ENCODE measurements around the gene PPP6R2. TPM values are rescaled to one million over a fixed set of nuclear protein-coding genes. Genes with fewer than 3 reads are reported as not detected.
A peak's percentile ranks its signal among the peaks of the same experiment; 100 is the strongest.

The PPP6R2 gene
- total RNA-seq, 1 donor from 2014 or later: 32.6 TPM

DNA sequence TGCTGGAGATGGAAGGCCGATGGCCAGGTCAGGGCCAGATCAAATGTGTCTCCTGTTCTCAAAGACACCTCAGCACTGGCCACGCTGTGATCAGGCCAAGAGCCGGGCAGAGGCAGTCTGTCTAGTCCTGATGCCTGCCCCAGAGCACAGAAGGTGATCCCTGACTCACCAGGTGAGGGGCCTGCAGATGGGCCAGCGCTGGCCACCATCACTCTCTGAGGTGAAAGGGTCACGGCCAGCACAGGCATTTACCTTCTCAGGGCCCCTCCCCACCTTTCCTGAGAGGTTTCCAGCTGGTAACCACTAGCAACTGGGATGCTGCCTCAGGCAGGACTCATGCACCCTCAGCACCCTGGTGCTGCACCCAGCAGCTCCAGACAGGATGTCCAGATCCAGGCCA lies 128.8 kb downstream of the PPP6R2 start:
- Histone ChIP-seq H4K20me1 (ENCODE audit: low read depth) (peaks cover 75% of the 10 kb centered on the region), H3K4me3 (no peak overlapping the region), H3K9ac (no peak overlapping the region), H3K79me2 (ENCODE audit: low read depth) (peaks cover 65% of the 10 kb centered on the region), H3K4me2 (no peak overlapping the region), H3F3A (ENCODE audit: low read depth) (no peaks in the 10 kb centered on the region), H3K27me3 (no peaks in the 10 kb centered on the region), H3K9me3 (ENCODE audit: low read depth) (no peaks in the 10 kb centered on the region), H3K4me1 (peaks cover 15% of the 10 kb centered on the region), H3K27ac (no peak overlapping the region), H2AFZ (replicated peaks) (no peak overlapping the region), H3K36me3 (no peaks in the 10 kb centered on the region)
- no peaks in the 10 kb centered on the region for H3K9me3 Mint-ChIP-seq
- H3K27ac Mint-ChIP-seq: no peak overlapping the region
- H3K36me3 Mint-ChIP-seq: peaks cover under 1% of the 10 kb centered on the region
- TF ChIP-seq, protein P1, sequence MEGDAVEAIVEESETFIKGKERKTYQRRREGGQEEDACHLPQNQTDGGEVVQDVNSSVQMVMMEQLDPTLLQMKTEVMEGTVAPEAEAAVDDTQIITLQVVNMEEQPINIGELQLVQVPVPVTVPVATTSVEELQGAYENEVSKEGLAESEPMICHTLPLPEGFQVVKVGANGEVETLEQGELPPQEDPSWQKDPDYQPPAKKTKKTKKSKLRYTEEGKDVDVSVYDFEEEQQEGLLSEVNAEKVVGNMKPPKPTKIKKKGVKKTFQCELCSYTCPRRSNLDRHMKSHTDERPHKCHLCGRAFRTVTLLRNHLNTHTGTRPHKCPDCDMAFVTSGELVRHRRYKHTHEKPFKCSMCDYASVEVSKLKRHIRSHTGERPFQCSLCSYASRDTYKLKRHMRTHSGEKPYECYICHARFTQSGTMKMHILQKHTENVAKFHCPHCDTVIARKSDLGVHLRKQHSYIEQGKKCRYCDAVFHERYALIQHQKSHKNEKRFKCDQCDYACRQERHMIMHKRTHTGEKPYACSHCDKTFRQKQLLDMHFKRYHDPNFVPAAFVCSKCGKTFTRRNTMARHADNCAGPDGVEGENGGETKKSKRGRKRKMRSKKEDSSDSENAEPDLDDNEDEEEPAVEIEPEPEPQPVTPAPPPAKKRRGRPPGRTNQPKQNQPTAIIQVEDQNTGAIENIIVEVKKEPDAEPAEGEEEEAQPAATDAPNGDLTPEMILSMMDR (IDR thresholded peaks at IDR 0.05): no peak
- no peak for TF ChIP-seq EZH2 (IDR thresholded peaks at IDR 0.05)
- TF ChIP-seq EZH2phosphoT487 (IDR thresholded peaks at IDR 0.05): no peak
- H3K4me3 Mint-ChIP-seq: peak overlapping the region; percentile 61
- peaks cover 20% of the 10 kb centered on the region for H3K4me1 Mint-ChIP-seq
- DNase-seq (ENCODE audit: low spot score): no peak
- H3K27me3 Mint-ChIP-seq (ENCODE audit: insufficient read depth, low read depth): peaks cover 8% of the 10 kb centered on the region

DNA sequence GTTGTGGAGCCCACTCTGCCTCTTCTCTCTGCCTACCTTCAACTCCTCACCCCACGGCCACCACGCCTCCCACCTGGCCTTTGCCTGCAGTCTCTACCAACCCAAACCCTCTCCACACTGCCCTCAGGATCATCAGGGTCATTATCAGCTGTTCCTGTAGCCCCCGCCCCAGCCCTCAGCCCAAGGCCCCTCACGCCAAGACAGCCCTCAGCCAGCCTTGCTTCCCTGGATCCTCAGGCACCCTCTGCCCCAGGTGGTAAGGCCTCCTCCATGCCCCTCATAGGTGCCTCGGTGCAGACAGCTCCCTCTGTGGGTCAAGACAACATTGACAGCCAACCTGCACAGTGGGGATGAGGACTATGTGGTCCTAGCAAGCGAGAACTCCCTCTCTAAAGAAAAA lies 130.0 kb downstream of the PPP6R2 start:
- Histone ChIP-seq H3K79me2 (ENCODE audit: low read depth) (peaks cover 65% of the 10 kb centered on the region), H3F3A (ENCODE audit: low read depth) (no peaks in the 10 kb centered on the region), H3K4me3 (no peak overlapping the region), H3K9me3 (ENCODE audit: low read depth) (no peaks in the 10 kb centered on the region), H2AFZ (replicated peaks) (no peak overlapping the region), H3K27ac (no peak overlapping the region), H3K27me3 (no peaks in the 10 kb centered on the region), H3K4me2 (peak overlapping the region; percentile 99), H3K9ac (no peak overlapping the region), H3K36me3 (no peaks in the 10 kb centered on the region), H3K4me1 (peaks cover 15% of the 10 kb centered on the region), H4K20me1 (ENCODE audit: low read depth) (peaks cover 65% of the 10 kb centered on the region)
- Mint-ChIP-seq H3K27ac (peak overlapping the region; percentile 77), H3K36me3 (no peaks in the 10 kb centered on the region), H3K9me3 (no peaks in the 10 kb centered on the region), H3K4me1 (peaks cover 20% of the 10 kb centered on the region), H3K4me3 (peak overlapping the region; percentile 87), H3K27me3 (ENCODE audit: insufficient read depth, low read depth) (peaks cover 12% of the 10 kb centered on the region)
- peak; percentile 38 for DNase-seq (ENCODE audit: low spot score)
- TF ChIP-seq, protein P1 (IDR thresholded peaks at IDR 0.05): peak; percentile 40
- TF ChIP-seq EZH2 (IDR thresholded peaks at IDR 0.05) (no peak), EZH2phosphoT487 (IDR thresholded peaks at IDR 0.05) (no peak)

DNA sequence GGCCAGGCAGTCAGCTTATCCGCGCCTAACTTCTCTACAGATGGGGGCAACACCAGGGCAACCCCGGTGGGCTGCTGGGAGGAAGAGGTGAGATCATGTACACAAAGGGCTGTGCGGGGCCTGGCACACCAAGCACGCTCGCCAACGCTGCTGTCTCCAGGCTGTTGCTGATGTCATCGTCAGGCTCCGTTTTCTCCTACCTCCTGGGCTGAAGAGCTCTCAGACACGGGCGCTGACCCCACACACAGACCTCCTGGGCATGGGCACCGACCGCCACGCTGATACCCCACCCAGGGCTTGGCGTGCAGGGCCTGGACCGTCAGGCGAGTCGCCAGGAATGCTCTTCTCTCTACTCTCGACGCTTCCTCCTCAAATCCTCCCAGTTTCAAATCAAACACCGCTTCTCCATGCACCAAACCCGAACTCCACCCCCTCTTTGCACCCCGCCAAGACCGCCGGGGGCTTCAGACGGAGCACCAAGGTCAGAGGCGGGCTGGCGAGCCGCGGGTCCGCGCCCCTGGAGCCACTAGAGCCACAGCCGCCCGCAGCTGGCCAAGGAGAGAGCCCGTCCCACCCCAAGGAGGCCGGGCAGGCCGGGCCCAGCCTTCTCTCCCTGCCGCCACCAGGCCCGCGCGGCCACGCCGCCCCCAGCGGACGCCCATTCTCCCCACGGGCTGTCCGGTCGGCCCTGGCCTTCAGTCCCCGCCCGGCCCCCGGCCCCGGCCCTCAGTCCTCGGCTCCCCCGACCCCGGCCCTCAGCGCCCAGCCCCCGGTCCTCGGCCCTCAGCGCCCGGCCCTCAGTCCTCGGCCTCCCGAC lies 130.9 kb downstream of the PPP6R2 start:
- H3K4me3 ChIP-seq: peak overlapping the region; percentile 91
- H3K27ac Mint-ChIP-seq: peak overlapping the region; percentile 28
- no peak overlapping the region for H3K27ac ChIP-seq
- no peaks in the 10 kb centered on the region for H3F3A ChIP-seq (ENCODE audit: low read depth)
- peaks cover 55% of the 10 kb centered on the region for H4K20me1 ChIP-seq (ENCODE audit: low read depth)
- H3K9me3 ChIP-seq (ENCODE audit: low read depth): no peaks in the 10 kb centered on the region
- no peak for TF ChIP-seq EZH2 (IDR thresholded peaks at IDR 0.05)
- no peak for TF ChIP-seq EZH2phosphoT487 (IDR thresholded peaks at IDR 0.05)
- TF ChIP-seq, protein P1 (IDR thresholded peaks at IDR 0.05): no peak
- no peaks in the 10 kb centered on the region for H3K9me3 Mint-ChIP-seq
- H3K4me1 ChIP-seq: peaks cover 15% of the 10 kb centered on the region
- peak overlapping the region; percentile 87 for H3K4me3 Mint-ChIP-seq
- peaks cover 20% of the 10 kb centered on the region for H3K4me1 Mint-ChIP-seq
- H2AFZ ChIP-seq (replicated peaks): no peak overlapping the region
- H3K79me2 ChIP-seq (ENCODE audit: low read depth): peaks cover 56% of the 10 kb centered on the region
- H3K36me3 ChIP-seq: no peaks in the 10 kb centered on the region
- DNase-seq (ENCODE audit: low spot score): peak; percentile 60
- H3K27me3 ChIP-seq: peaks cover 5% of the 10 kb centered on the region
- peaks cover 19% of the 10 kb centered on the region for H3K27me3 Mint-ChIP-seq (ENCODE audit: insufficient read depth, low read depth)
- peak overlapping the region; percentile 88 for H3K9ac ChIP-seq
- H3K36me3 Mint-ChIP-seq: no peaks in the 10 kb centered on the region
- H3K4me2 ChIP-seq: peak overlapping the region; percentile 99
